Thyroid gland (tissue), 4 donors: Measurements from ENCODE around the gene WDR90.

ENCODE experiments used
- POLR2A ChIP-seq, 2 donors: fragments of 450-650 bp; IDR thresholded peaks; one replicate each; pipeline ENCODE4 v1.6.1; 2017; ENCODE audit warnings: antibody characterized with exemption in 2 of 2, mild to moderate bottlenecking in 2 of 2, moderate library complexity in 1 of 2
- TF ChIP-seq, protein P1 (sequence below), 6 experiments: fragments of 200-600 bp in 3 of 6; fragments of 450-650 bp in 3 of 6; sonication (generic) in 3 of 6; IDR thresholded peaks; one replicate each; pipeline ENCODE4 v1.5.1; 2016 to 2019; ENCODE audit warnings: antibody characterized with exemption in 6 of 6, mild to moderate bottlenecking in 2 of 6, inconsistent platforms in 1 of 6, moderate library complexity in 1 of 6

DNA sequence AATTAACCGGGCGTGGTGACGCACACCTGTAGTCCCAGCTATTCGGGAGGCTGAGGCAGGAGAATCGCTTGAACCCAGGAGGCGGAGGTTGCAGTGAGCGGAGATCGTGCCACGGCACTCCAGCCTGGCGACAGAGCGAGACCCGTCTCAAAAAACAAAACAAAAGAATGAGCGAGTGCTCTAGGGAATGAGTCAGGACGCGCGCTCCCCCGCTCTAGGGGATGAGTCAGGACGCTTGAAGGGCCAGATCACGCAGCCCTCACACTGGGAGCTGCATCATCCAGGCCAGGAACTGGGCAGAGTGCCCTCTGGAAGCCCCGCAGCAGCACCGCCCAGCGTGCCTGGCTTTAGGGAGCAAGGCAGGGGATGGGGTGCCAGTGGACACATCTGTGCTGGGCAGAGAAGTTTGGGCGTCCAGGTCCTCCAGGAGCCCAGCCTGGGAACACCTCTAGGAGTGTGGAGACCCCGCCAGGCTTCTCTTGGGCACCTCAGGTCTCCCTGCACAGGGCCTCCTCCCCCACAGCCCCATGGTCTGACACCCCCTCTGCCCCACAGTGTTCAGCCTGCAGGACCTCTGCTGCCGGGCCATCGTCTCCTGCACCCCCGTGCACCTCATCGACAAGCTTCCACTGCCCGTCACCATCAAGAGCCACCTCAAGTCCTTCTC, 22.2 kb upstream of the WDR90 start:
- TF ChIP-seq, protein P1, sequence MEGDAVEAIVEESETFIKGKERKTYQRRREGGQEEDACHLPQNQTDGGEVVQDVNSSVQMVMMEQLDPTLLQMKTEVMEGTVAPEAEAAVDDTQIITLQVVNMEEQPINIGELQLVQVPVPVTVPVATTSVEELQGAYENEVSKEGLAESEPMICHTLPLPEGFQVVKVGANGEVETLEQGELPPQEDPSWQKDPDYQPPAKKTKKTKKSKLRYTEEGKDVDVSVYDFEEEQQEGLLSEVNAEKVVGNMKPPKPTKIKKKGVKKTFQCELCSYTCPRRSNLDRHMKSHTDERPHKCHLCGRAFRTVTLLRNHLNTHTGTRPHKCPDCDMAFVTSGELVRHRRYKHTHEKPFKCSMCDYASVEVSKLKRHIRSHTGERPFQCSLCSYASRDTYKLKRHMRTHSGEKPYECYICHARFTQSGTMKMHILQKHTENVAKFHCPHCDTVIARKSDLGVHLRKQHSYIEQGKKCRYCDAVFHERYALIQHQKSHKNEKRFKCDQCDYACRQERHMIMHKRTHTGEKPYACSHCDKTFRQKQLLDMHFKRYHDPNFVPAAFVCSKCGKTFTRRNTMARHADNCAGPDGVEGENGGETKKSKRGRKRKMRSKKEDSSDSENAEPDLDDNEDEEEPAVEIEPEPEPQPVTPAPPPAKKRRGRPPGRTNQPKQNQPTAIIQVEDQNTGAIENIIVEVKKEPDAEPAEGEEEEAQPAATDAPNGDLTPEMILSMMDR (IDR thresholded peaks at IDR 0.05) = no peak
- TF ChIP-seq POLR2A (IDR thresholded peaks at IDR 0.05) = no peak
